Activated T-helper 17 cell treated with anti-CD3 and anti-CD28 coated beads, Interleukin-2, amount 50 U/mL, for 72 hours (primary cell): ENCODE measurements around the gene LRRC52. TPM values are rescaled to one million over a fixed set of nuclear protein-coding genes. Genes with fewer than 3 reads are reported as not detected.

Experiments used
- ATAC-seq: fragments of 150-1000 bp; cut with Tn5 transposase; replicated peaks from 2 replicates; pipeline ENCODE4 v1.10.0; 2021; ENCODE audit warnings: mild to moderate bottlenecking, moderate library complexity
- H3K27ac Mint-ChIP-seq: one replicate; pipeline ENCODE4 v1.8.0; 2022; ENCODE audit warnings: mixed read lengths
- H3K27me3 Mint-ChIP-seq: one replicate; pipeline ENCODE4 v1.8.0; 2022; ENCODE audit warnings: mixed read lengths
- H3K36me3 Mint-ChIP-seq: one replicate; pipeline ENCODE4 v1.8.0; 2022; ENCODE audit warnings: low read depth, mild to moderate bottlenecking, mixed read lengths
- H3K4me1 Mint-ChIP-seq: one replicate; pipeline ENCODE4 v1.8.0; 2022; ENCODE audit warnings: mixed read lengths
- H3K4me3 Mint-ChIP-seq: one replicate; pipeline ENCODE4 v1.8.0; 2022; ENCODE audit warnings: mild to moderate bottlenecking, mixed read lengths
- H3K9me3 Mint-ChIP-seq: one replicate; pipeline ENCODE4 v1.8.0; 2022; ENCODE audit warnings: mixed read lengths
- total RNA-seq, 2 donors: library from RNA; stranded (reverse); gene quantifications; one replicate each; pipeline ENCODE4 v1.2.3, GENCODE V29; 2022

LRRC52 gene, protein sequence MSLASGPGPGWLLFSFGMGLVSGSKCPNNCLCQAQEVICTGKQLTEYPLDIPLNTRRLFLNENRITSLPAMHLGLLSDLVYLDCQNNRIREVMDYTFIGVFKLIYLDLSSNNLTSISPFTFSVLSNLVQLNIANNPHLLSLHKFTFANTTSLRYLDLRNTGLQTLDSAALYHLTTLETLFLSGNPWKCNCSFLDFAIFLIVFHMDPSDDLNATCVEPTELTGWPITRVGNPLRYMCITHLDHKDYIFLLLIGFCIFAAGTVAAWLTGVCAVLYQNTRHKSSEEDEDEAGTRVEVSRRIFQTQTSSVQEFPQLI
- total RNA-seq, result not detected

DNA sequence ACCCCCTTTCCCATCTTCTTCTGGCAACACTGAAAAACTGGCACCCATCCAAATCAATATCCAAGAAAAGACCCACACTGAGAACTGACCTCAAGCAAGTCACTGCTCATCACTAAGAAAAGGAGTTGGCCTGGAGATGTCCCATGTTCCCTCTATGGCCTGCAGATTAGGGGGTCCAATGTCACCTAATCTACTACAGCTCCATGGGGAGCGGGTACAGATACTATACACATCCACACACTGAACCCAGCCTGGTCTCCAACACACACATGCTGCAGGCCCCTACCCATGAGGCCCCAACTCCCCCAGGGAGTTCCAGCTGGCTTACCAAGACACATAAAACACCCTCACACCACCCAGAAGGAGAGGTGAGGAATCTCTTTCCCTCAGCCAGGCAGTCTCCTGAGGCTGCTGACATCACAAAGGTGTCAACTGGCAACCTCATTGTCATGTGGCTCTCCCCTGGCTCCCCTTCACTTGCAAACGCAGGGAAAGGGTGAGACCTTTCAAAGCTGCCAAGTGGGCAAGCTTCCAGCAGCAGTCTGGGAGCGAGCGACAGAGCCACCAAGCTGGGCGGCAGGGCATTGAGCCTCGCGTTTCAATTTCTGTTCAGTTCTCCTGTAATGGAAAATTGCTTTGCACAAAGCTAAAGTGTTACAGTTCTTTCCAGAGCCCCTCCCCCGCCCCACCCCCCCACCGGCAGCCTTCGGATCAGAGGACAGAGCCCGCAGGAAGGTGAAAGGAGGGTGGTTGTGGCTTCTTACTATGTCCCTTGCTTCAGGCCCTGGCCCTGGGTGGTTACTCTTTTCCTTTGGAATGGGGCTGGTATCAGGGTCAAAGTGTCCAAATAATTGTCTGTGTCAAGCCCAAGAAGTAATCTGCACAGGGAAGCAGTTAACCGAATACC lies at the start of gene LRRC52:
Gene LRRC52, plus strand, starts transcription at position 469 of the 907 bp plus-strand sequence. Its CDS starts 297 bp downstream, at position 766.
- Mint-ChIP-seq H3K36me3 (no peaks in the 10 kb centered on the region), H3K4me3 (no peak within 1 kb of the TSS), H3K4me1 (no peaks in the 10 kb centered on the region), H3K9me3 (no peaks in the 10 kb centered on the region), H3K27ac (no peak within 1 kb of the TSS), H3K27me3 (peaks cover 47% of the 10 kb centered on the region)
- no peak for ATAC-seq

DNA sequence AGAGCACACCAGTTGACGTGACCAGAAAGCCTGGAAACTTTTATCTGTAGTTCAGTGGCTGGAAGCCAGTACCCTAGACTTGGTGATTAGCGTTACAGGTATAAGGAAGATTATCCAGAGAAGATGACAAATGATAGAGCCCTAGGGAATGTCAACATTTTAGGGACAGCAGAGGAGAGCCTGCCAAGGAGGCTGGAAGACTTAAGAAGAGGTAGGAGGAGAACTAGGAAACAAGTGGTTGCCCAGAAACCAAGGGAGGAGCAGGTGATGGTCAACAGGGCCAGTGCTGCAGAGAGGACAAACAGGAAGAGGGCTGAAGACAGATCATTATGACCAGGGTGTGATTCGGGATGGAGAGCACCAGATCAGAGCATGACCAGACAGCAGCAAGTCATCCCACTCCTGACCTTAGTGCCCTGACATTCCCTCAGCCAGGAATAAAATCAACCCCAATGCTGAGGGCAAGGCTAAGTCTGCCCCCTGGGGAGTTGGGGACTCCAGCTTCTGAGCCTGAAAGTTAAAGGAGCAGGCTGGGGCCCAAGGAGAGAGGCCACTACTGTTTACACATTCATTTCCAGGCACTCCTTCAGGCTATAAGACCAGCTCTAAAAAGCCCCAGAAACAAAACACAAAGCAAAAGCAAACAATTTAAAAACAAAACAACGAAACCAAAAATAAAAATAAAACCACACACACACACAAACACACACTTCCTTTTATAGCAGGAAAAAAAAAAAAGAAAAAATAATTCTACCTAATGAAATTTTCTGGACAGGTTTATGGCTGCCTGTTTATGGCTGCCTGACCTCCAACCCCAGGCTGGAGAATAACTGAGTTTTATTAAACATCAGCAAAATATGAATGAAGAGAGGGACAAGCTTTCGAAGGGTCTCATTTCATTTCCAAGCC lies 48.6 kb upstream of the LRRC52 start:
- Mint-ChIP-seq H3K4me3 (no peak overlapping the region), H3K27me3 (peaks cover 26% of the 10 kb centered on the region), H3K9me3 (no peaks in the 10 kb centered on the region), H3K27ac (no peak overlapping the region), H3K4me1 (no peaks in the 10 kb centered on the region), H3K36me3 (no peaks in the 10 kb centered on the region)
- no peak for ATAC-seq

DNA sequence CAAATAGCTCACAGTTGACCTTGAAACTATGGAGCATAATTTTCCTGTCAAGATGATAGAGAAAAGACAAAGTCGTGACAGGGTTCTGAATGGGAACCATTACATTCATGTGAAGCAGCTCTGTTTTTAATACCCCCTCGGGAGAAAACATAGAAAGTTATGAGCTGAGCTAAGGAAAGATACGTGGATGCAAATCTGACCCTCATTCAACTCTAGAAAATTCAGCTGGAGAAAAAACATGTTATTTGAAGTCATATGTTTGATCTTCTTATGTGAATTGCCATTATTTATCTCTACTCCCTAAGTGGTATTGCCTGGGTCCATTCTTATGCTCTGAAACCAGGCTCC lies 48.0 kb upstream of the LRRC52 start:
- Mint-ChIP-seq H3K36me3 (no peaks in the 10 kb centered on the region), H3K27me3 (peaks cover 28% of the 10 kb centered on the region), H3K27ac (no peak overlapping the region), H3K9me3 (no peaks in the 10 kb centered on the region), H3K4me1 (no peaks in the 10 kb centered on the region), H3K4me3 (no peak overlapping the region)
- ATAC-seq, result no peak

DNA sequence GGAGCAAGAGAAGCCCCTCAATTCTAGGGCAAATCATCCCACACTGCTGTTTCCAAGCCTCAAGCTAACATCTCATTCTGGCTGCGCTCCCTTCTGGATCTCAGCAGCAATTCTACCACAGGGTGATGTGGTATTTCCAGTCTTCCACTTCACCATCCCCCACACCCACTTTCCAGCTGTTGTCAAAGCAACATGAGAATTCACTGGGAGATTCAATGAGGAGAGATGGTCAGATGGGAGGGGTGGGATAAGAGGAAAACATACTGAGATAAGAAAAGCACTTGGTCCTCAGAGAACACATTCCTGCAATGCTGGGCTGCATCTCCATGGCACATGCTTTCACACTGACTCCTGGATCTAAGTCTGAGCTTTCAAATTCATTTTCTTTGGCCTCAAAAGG lies 47.3 kb upstream of the LRRC52 start:
- ATAC-seq, result no peak
- H3K4me1 Mint-ChIP-seq, result no peaks in the 10 kb centered on the region
- peaks cover 29% of the 10 kb centered on the region for H3K27me3 Mint-ChIP-seq
- no peak overlapping the region for H3K27ac Mint-ChIP-seq
- H3K36me3 Mint-ChIP-seq, result no peaks in the 10 kb centered on the region
- H3K9me3 Mint-ChIP-seq, result no peaks in the 10 kb centered on the region
- H3K4me3 Mint-ChIP-seq, result no peak overlapping the region

DNA sequence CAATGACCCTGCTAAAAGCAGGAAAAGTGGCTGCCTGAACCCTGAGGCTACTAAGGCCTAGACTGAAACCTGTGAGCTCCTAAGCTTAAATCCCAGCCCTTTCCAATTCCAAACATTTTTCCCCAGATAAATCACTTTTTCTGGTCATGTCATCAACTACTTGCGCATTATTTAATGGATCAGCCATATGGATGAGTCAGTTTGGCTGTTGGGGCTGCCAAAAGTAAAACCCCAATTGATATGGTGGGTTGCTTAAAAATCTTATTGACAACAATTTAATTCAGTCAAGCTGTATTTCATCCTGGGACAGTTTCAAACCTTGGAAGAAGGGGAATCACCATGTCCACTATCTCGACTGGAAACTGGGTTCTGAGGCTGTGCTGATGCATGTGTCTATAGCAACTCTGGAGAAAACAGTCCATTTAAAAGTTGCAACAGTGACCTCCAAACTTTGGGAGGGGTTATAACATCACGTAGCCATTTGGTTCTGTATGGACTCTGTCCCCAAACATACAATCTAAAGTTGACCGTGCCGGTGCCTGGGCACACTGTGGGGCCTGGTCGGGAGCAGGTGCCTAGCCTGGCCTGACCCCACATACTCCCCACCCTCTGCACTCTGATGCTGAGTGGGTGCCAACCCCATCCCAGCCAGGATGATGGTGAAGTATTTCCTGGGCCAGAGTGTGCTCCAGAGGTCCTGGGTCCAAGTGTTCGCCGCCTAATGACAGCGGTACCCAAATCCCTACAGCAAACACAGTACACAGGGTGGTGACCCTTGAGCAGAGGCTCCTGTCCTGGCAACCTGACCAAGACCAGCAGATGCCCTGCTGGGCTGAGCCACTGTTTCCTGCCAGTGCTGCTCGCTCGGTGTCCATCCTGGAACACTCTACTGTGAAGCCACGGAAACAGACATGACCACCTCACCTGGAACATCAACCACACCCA lies 46.5 kb upstream of the LRRC52 start:
- Mint-ChIP-seq H3K9me3 (no peaks in the 10 kb centered on the region), H3K4me3 (no peak overlapping the region), H3K27ac (no peak overlapping the region), H3K4me1 (no peaks in the 10 kb centered on the region), H3K27me3 (peaks cover 28% of the 10 kb centered on the region), H3K36me3 (no peaks in the 10 kb centered on the region)
- ATAC-seq, result no peak

DNA sequence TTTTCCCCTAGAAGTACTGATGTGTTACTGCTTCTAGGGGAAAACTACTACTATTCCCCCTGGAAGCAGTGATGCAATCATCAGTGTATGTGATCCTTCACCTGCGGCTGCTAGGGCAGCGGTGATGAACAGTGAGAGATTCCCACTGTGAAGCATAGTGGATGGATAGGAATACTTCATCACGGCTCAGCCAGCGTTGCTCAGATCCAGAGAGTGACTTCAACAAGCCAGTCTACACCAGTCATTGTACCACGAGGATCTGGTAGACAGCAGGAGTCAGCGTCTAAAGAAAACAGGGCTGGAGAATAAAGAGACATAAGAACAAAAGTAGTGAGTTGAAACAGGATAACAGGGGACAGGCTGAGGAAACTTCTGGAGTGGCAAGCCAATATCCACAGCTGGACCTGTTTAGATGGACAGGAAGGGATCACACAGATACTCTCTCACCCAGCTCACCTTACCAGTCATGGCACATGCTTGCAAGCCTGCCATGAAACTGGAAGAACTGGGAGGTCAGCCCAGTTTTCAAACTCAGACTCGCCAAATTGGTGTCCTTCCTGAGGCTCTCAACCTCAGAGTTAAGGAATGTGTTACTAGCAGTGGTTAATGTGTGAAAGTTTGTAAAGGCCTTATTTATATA lies 42.4 kb upstream of the LRRC52 start:
- H3K27ac Mint-ChIP-seq, result no peak overlapping the region
- no peaks in the 10 kb centered on the region for H3K9me3 Mint-ChIP-seq
- H3K36me3 Mint-ChIP-seq, result no peaks in the 10 kb centered on the region
- H3K4me1 Mint-ChIP-seq, result no peaks in the 10 kb centered on the region
- H3K27me3 Mint-ChIP-seq, result peaks cover 8% of the 10 kb centered on the region
- no peak for ATAC-seq
- H3K4me3 Mint-ChIP-seq, result no peak overlapping the region

DNA sequence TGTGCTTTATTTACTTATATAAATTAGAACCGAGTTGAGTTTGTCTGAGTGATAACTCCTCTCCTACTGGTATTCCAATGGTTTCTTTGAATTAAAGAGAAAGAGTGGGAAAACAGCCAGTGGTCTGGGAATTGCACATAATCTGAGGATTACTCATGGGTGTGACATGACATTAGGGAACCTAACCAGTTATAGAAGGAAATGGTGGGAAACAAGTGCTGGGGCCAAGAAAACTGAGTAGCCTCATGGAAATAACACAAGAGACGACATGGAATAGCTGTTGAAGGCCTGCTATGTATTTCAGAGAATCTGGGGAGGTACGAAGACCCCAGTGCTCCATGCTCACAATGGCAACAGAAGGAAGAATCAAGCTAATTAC lies 41.8 kb upstream of the LRRC52 start:
- no peak for ATAC-seq
- no peaks in the 10 kb centered on the region for H3K4me1 Mint-ChIP-seq
- no peaks in the 10 kb centered on the region for H3K36me3 Mint-ChIP-seq
- no peaks in the 10 kb centered on the region for H3K9me3 Mint-ChIP-seq
- no peak overlapping the region for H3K27ac Mint-ChIP-seq
- H3K4me3 Mint-ChIP-seq, result no peak overlapping the region
- H3K27me3 Mint-ChIP-seq, result peaks cover 9% of the 10 kb centered on the region

DNA sequence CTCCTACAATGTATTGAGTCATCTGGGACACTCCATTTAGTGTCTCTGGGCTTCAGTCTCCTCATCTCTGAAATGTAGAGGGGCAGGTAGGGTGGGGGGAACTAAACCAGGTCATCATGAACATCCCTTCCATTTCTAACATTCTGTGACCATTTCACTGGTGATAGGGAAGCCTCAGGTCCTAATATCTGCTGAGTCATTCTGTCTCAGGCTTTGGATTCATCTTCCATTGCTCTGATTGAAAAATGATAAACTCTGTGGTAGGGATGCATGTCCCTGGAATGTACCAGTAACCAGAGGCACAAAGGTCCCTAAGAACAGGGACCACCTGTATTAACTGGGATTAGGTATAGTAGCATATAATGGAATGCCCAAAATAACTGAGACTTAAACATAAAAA lies 36.2 kb upstream of the LRRC52 start:
- ATAC-seq, result no peak
- Mint-ChIP-seq H3K27me3 (peaks cover 9% of the 10 kb centered on the region), H3K36me3 (no peaks in the 10 kb centered on the region)

DNA sequence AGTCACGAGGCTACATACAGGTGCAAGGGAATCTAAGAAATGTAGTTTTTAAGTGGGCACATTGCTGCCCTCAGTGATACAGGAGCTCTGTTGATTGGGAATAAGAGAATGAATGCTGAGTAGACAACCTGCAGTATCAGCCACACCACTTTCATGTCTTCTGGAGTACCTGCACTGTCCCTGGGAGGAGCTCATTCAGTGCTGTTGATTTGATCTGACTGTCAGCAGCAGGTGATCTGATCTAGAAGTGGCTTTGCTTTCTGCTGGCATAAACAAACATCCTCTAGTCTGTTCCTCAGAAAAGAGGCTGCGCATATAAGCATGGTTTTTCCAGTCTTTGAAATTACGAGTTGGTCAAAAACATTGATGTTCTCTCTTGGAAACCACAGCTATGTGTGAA lies 35.5 kb upstream of the LRRC52 start:
- H3K4me3 Mint-ChIP-seq, result no peak overlapping the region
- no peak overlapping the region for H3K27ac Mint-ChIP-seq
- no peaks in the 10 kb centered on the region for H3K36me3 Mint-ChIP-seq
- ATAC-seq, result no peak
- H3K27me3 Mint-ChIP-seq, result peaks cover 11% of the 10 kb centered on the region
- no peaks in the 10 kb centered on the region for H3K9me3 Mint-ChIP-seq
- no peaks in the 10 kb centered on the region for H3K4me1 Mint-ChIP-seq

More for the DNA sequence above, 36.2 kb upstream of the LRRC52 start:
- H3K9me3 Mint-ChIP-seq, result no peaks in the 10 kb centered on the region
- no peak overlapping the region for H3K4me3 Mint-ChIP-seq
- H3K27ac Mint-ChIP-seq, result no peak overlapping the region
- no peaks in the 10 kb centered on the region for H3K4me1 Mint-ChIP-seq

DNA sequence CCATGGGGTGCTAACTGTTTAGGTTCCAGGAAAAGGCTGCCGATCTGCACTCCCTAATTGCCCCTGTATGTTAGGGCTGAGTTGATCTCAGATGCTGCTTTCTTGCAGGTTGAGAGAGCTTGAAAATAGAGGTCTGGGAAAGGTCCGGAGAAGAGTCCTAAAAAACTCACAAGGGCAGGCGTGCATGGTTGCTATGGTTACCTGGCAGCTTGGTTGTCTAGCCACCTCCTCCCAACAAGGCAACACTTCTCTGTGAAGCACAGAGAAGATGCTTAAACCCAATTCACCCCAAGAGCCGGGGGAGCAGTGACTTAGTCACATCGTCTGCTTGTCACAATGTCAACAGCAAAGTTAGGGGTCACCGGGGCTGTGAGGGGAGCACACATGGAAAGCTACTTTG lies 31.0 kb upstream of the LRRC52 start:
- ATAC-seq, result no peak
- Mint-ChIP-seq H3K4me1 (no peaks in the 10 kb centered on the region), H3K9me3 (no peaks in the 10 kb centered on the region), H3K27me3 (peaks cover 3% of the 10 kb centered on the region), H3K27ac (no peak overlapping the region), H3K36me3 (no peaks in the 10 kb centered on the region), H3K4me3 (no peak overlapping the region)

DNA sequence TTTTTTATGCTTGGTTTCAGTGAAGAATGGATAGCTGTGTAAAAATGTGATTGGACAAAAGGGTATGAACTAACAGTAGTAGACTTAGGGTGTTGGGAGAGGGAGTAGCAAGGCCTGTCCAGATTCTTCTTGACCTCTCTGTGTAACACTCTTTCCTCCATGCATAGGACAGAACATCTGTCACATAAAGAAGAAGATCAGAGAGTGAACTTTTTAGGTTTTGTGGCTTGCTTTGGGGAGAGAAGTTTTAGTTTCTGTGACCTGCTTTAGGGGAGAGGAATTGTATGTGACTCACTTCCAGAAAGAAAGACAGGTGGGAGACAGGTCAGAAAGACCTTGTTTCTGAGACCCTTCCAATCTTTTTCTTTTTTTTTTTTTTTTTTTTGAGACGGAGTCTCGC lies 27.3 kb upstream of the LRRC52 start:
- no peak overlapping the region for H3K4me3 Mint-ChIP-seq
- no peak for ATAC-seq
- H3K27me3 Mint-ChIP-seq, result peaks cover 25% of the 10 kb centered on the region
- no peak overlapping the region for H3K27ac Mint-ChIP-seq
- peaks cover 12% of the 10 kb centered on the region for H3K9me3 Mint-ChIP-seq
- H3K36me3 Mint-ChIP-seq, result no peaks in the 10 kb centered on the region
- H3K4me1 Mint-ChIP-seq, result no peaks in the 10 kb centered on the region

DNA sequence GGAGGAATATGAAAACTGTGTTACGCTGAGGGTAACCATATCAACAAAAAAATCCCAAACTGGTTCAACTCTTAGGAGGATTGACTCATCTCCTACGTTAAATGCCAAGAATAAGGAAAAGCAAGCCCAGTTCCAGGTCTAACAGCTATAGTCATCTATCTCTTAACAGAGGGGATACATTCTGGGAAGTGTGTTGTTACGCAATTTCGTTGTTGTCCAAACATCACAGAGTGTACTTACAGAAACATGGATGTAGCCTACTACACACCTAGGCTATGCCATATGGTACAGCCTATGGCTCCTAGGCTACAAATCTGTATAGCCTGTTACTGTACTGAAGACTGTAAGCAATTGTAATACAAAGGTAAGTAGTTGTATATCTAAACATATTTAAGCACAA lies 23.2 kb upstream of the LRRC52 start:
- Mint-ChIP-seq H3K27me3 (peaks cover 47% of the 10 kb centered on the region), H3K9me3 (peaks cover 17% of the 10 kb centered on the region), H3K4me1 (no peaks in the 10 kb centered on the region), H3K27ac (no peak overlapping the region), H3K4me3 (no peak overlapping the region), H3K36me3 (no peaks in the 10 kb centered on the region)
- ATAC-seq, result no peak

DNA sequence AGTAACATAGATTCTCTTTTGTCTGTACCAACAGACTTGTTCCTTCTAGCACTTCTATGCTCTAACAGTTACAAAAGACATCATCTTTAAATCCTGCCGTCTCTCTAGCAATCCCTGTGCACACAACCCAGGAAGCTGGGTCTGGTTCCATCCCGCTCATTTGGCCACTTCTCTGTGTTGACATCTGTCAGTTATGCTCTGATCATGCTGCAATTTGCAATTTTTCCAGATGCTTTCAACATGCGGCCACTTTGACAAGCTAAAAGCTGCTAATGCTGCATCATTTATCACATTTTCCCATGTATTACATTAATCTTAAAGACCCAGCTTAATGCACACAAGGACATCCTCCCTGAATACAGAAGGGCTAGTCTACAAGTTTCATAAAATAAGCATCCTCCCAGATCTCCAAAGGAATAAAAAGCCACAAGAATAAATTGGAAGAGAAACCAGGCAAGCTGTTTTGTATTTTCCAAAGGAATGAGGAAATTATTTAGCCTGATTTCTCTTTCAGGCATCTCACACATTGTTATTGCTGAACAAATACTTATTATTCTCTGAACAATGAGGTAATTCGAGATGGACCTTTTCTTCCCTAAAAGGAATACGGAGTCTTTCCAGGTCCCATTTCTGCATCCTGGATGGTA lies 19.0 kb upstream of the LRRC52 start:
- Mint-ChIP-seq H3K9me3 (peaks cover 11% of the 10 kb centered on the region), H3K27ac (no peak overlapping the region), H3K36me3 (no peaks in the 10 kb centered on the region), H3K4me1 (no peaks in the 10 kb centered on the region), H3K27me3 (peaks cover 62% of the 10 kb centered on the region), H3K4me3 (no peak overlapping the region)
- no peak for ATAC-seq
